ENCODE results near the gene PIGL.

GRCh38 chr17:16352303-16352666 is 135.3 kb downstream of the PIGL start:
- TF ChIP-seq CTCF (conservative IDR thresholded peaks at IDR 0.05; ENCODE audit: low read depth in 2 of 2) (no peak), EZH2 (IDR thresholded peaks at IDR 0.05; ENCODE audit: low read depth, unreplicated experiment) (no peak), REST (IDR thresholded peaks at IDR 0.05; ENCODE audit: unreplicated experiment) (no peak), POLR2AphosphoS5 (IDR thresholded peaks at IDR 0.05; ENCODE audit: low read depth) (no peak), EZH2phosphoT487 (IDR thresholded peaks at IDR 0.05; ENCODE audit: unreplicated experiment) (no peak), ZNF331 (CRISPR knock-in tag; IDR thresholded peaks at IDR 0.05; ENCODE audit: low read depth) (no peak)
